Activated T-helper 1 cell treated with anti-CD3 and anti-CD28 coated beads, Interleukin-2, amount 50 U/mL, for 16 hours (primary cell): ENCODE results near the gene PDGFD.

Experiments used
- DNase-seq, 2 donors: peaks; one replicate each; pipeline ENCODE4 v3.0.0-alpha.2; 2020; ENCODE audit warnings: low read depth in 1 of 2, low spot score in 1 of 2

PDGFD gene

GRCh38 chr11:103890654-103891053, 273.3 kb downstream of the PDGFD start:
- DNase-seq: no peak

DNA sequence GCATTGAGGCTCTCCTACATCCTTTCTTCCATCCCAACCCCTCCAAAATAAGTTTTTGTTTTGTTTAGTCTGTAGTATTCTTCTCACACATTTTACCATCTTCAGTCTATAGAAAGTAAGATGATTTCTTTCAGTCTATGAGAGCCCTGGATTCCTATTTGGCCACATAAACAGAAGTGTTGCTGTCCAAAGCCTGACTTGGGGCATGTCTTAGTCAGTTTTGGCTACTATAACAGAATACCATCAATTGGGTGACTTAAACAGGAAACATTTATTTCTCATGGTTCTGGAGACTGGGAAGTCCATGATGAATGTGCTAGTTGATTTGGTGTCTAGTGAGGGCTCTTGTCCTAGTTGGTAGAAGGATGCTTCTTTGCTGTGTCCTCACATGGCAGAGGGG, 274.3 kb downstream of the PDGFD start:
- DNase-seq: no peak

GRCh38 chr11:103888541-103888951, 275.4 kb downstream of the PDGFD start:
- no peak for DNase-seq

DNA sequence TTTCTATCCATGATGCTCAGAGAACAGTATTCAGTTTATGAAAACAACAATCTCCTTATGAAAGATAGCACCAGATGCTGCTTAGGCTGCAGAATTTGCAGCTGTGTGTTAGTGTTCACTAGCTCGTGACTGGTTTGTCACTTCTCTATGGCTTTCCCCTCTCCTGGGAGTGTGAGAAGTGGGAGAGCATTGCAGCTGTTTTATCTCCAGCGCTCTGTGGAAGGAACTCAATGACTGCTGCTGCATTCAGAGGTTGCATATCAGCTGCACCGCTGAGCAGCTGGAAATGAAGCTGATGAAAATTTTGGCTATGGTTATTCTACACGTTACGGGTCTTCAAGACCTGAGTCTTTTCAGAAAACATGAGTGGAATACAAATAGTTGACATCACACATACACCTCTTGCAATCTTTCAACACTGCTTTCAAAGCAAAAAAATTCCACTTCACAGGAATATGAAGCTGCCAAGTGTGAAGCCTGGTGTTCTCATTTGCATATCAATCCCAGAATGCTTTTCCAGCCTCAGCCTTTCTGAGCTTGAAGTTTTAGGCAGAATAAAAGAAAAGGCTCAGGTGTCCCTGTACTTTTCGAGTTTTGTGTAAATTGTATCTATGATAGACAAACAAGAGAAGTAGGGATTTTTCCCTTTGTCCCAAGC, 276.8 kb downstream of the PDGFD start:
- no peak for DNase-seq

DNA sequence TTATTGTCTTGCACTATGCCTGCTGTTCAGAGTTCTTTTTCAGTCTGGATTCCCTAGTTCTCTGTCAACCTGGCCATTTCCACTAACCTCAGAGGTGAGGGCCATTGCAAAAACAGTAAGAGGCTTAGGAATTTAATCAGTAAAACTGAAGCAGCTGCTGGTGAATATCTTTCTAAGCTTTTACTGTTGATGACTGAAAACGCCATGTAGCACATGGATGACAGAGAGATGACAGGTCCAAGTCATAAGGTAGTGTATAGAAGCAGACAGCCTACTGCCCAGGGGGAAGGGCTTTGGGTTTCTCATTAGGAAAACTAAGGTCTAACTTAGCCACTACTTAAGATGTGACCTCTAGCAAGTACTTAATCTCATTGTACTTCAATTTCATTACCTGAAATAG, 280.1 kb downstream of the PDGFD start:
- no peak for DNase-seq

DNA sequence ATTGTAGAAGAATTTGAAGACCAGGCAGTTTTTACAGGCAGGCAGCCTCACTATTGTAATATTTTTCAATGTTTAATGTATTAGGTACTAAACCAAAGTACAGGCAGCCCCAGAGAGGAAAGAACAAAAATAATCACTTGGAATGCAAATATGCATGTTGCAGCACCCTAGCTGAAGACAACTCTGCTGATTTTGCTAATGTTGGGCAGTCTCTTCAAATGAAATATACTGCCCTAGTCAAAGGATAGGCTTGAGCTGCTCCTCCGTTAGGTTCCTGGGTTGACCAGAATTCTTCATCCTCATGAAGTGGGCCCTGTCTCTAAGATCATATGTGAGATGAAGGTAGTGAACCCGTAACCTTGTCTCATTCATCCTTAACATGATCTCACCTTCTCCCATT, 280.7 kb downstream of the PDGFD start:
- no peak for DNase-seq

DNA sequence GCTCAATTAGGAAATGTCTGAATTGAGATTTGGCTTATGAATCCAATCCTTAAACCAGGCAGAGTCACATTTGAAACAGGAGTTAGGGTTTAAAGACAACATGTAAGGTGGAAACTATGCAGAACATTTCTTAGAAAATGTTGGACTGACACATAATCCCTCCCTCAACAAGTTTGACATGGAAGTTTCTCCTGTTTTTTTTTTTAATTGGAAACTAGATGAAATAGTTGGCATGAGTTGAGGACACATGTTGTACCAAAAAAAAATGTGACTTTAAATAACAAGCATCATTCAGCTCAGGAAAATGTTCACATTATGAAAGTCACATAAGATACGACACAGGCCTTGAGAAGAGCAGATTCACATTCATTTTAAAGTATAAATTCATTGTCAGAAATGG, 282.4 kb downstream of the PDGFD start:
- no peak for DNase-seq

- DNase-seq: no peak
Observed at GRCh38 chr11:103880968-103881367, 283.0 kb downstream of the PDGFD start.

GRCh38 chr11:103878646-103879045, 285.3 kb downstream of the PDGFD start:
- no peak for DNase-seq

DNA sequence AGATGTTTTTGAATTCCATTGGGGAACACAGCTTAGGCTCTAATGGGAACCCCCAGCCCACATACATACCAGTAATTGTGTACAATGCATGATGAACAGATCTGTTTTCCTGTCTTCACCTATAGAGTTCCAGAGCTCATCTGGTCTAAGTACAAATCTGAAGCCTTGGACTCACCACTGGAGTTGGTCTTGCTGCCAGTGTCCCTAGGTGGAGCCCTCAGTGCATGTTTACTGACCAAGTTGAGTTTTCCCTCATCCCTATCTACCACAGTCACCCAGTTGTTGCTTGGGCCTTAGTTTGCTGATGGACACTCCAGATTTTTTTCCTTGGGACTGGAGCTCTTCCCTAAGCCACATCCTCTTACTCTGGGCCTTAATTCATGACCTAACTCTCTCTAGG, 286.7 kb downstream of the PDGFD start:
- DNase-seq: no peak

DNA sequence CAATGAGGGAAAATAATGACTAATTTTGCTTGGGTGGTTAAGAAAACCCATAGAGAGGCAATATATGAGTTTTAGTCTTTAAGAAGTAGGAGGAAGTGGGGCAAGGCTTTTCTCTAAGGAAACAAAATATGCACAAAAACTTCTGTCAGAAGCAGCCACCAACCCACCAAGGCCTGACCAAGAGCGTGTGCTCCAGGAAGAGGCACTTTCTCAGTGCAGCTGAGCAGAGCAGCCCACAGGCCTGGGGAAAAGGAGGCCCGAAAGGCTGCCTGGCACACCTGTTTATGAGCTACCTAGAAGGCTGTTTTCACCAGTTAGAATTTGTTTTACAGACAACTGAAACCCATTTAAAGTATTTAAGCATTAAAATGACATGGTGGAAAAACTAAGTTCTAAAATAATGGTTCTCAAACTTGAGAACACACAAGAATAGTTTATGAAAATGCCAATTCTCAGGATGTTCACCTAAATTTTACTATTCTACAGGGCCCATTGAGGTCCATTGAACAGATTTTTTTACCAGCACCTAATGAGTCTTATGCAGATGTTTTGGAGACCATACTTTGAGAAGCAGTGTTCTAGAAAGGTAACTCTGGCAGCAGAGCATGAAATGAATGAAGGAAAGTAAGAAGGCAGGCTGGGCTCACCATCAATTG, 288.0 kb downstream of the PDGFD start:
- no peak for DNase-seq

DNA sequence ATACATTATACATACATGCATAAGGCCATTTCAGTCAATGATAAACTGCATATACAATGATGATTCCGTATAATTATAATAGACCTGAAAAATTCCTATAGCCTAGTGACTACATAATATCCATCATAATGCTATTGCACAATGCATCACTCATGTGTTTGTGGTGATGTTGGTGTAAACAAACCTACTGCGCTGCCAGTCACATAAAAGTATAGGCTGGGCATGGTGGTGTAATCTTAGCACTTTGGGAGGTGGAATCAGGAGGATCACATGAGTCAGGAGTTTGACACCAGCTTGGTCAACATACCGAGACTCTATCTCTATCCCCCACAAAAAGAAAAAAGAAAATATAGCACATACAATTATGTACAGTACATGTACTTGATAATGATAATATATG, 291.2 kb downstream of the PDGFD start:
- DNase-seq: no peak

- DNase-seq: no peak
Observed at GRCh38 chr11:103871923-103872551, 291.9 kb downstream of the PDGFD start.

DNA sequence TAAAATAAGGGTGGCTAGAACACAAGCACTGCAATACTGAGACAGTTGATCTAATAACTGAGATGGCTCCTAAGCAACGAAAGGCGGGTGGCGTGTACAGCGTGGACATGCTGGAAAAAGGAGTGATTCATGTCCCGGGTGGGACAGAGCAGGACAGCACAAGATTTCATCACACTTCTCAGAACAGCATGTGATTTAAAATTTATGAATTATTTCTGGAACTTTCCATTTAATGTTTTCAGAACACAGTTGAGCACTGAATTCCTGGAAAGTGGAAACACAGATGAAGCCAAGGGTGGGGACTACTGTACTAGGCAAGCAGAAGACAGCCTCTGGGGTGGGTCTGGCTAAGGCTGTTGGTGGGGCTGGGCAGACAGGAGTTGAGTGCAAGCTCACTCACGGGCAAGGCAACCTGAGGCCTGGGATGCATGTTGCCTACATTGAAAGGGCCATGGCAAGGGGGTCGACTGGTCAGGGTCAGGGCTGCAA, 293.1 kb downstream of the PDGFD start:
- DNase-seq: no peak

DNA sequence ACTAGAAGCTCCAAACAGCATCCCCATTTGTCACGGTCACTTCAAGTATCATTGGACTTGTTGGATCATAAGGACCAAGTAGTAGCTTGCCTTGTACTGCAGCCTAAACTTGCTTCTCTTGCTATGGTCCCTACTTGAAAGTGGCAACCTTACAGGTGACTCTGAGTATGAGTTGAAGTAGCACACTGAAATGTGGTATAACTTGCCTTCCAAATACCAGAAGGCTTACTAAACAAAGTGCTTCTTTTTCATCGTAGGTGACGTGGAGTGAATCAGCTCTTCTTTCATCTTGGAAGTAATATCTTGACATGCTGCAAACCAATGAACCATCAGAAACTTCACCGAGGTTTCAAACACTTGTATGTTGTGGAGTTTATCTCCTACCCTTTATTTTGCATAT, 296.5 kb downstream of the PDGFD start:
- DNase-seq: no peak

DNA sequence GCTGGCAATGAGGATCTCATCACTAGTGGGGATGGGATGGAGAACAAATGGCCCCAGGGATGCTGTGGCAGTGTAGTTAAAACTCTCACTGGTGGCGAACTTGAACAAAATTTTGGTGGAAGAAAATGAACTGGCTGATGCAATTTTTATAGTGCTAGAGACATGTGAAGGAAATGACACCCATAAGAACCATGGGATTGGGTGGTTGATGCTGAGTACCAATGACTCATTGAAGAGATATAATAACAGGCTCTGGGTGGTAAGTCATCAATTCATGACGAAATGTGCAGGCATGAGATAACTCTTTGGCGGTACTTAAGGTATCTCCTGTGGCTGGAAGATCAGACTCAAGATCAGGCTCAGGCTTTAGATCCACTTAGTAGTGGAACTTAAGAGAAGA, 300.4 kb downstream of the PDGFD start:
- DNase-seq: no peak

DNA sequence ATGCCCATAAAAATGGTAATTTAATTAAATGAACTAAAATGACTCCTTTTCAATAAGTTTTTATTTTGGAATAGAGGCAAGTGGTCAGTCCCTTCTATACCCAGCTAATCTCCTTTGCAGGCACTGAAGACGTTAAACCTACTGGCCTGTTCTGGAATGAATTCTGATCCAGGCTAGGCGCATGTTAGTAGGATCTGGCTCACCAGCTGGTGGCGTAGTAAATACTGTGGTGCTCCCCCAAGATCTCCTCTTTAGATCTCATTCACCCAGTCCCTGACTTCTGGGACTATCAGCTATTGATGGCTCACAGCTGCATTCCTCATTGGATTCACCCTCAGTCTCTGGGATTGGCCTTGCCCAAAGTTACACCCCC, 301.2 kb downstream of the PDGFD start:
- no peak for DNase-seq

DNA sequence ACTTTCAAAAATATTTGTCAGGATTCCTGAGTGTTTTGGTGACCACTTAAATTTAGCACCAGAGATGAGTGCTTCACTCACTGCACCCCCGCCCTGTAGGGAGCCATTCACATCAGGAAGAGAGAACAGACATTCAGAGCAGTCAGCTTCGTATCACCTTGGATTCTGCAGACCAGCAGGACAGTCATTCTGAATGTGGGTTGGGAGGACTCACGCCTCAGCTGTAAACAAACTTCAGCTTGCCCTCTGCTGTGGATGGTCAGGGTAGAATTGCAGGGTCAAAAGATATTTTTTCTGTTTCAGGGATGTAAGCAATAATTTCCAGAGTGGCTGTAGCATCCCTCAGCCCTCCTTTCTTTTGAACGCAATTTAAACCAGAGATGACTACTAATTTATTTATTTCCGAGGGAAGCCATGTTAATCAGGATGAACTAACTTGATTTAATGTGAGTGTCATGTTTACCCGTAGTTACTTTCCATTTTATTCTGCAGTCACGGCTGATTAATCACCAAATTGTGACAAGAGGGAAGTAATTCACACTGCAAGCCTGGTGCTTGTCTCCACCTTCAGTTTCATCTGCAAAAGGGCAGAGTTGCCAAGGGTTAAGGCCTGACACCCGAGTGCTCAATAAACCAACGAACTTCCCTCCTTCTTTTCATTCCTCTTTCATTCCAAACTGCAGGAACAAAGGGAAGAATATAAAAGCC, 301.7 kb downstream of the PDGFD start:
- DNase-seq: no peak
